HCT116 (cell line): ENCODE measurements around the gene ZHX3. TPM values are rescaled to one million over a fixed set of nuclear protein-coding genes. Genes with fewer than 3 reads are reported as not detected.

Experiments
- ATAC-seq: fragments of 200-7000 bp; cut with Tn5 transposase; 2 replicates; pipeline ENCODE4 v1.9.1; 2020; ENCODE audit warnings: mild to moderate bottlenecking, moderate library complexity
- BruUV-seq: library from RNA; stranded (reverse); fragments of 400-500 nt; replicated peaks from 2 replicates; lab custom pipeline; 2021; lab: Mats Ljungman, UMichigan
- CTCF ChIA-PET: fragments of 300-600 bp; sonication (Branson Sonifier 250); formaldehyde crosslinking; loops from one replicate; lab custom pipeline; 2021; ENCODE audit warnings: antibody characterized with exemption; lab: Charles Lee
- POLR2A ChIA-PET: fragments of 300-600, 350-600 bp; sonication (Branson Sonifier 250); formaldehyde crosslinking; loops from one replicate; lab custom pipeline; 2021; ENCODE audit warnings: antibody characterized with exemption; lab: Charles Lee
- RAD21 ChIA-PET, 2 experiments: fragments of 300-600 bp; sonication (Branson Sonifier 250); formaldehyde crosslinking; loops; one replicate each; lab custom pipeline; 2023; ENCODE audit warnings: low total read pairs in 2 of 2; ENCODE audit not compliant: uncharacterized antibody in 2 of 2, unreplicated experiment in 2 of 2, low non-redundant PET in 1 of 2; lab: Charles Lee
- DNase-seq: peaks from one replicate; pipeline ENCODE4 v3.0.0-alpha.2; 2010; ENCODE audit warnings: low read depth, low spot score
- H2AFZ ChIP-seq: fragments of 200-600 bp; shearing (Covaris generic), sonication (generic); 2 replicates; pipeline ENCODE4 v1.6.1; 2017; ENCODE audit warnings: low read depth, mixed run types, mixed read lengths, antibody characterized with exemption, low read length; ENCODE audit not compliant: poor library complexity, severe bottlenecking
- H3K27ac ChIP-seq: 2 replicates; pipeline ENCODE4 v1.5.1; 2012; ENCODE audit warnings: low read depth, low read length
- H3K27me3 ChIP-seq: fragments of 200-600 bp; sonication (generic); 2 replicates; pipeline ENCODE4 v1.6.1; 2016; ENCODE audit warnings: mixed run types, low read length, mixed read lengths; ENCODE audit not compliant: insufficient read depth
- H3K36me3 ChIP-seq, 2 experiments: fragments of 200-500 bp in 1 of 2; fragments of 200-600 bp in 1 of 2; sonication (Bioruptor generic) in 1 of 2; sonication (generic) in 1 of 2; 2 replicates each; pipeline versions ENCODE4 v1.5.1 to v1.6.1; 2014 to 2016; ENCODE audit warnings: low read length in 2 of 2, inconsistent platforms in 1 of 2, mixed read lengths in 1 of 2, mixed run types in 1 of 2; ENCODE audit not compliant: insufficient read depth in 2 of 2, control insufficient read depth in 1 of 2
- H3K4me1 ChIP-seq, 2 experiments: fragments of 200-600 bp in 1 of 2; sonication (generic) in 1 of 2; 2 replicates each; pipeline versions ENCODE4 v1.5.1 to v1.6.1; 2012 to 2017; ENCODE audit warnings: low read length in 2 of 2, inconsistent platforms in 1 of 2, mild to moderate bottlenecking in 1 of 2, mixed read lengths in 1 of 2, mixed run types in 1 of 2, moderate library complexity in 1 of 2; ENCODE audit not compliant: insufficient read depth in 2 of 2, control insufficient read depth in 1 of 2
- H3K4me2 ChIP-seq: fragments of 200-600 bp; sonication (generic); 2 replicates; pipeline ENCODE4 v1.6.1; 2017; ENCODE audit warnings: mixed run types, low read length, mixed read lengths
- H3K4me3 ChIP-seq, 2 experiments: fragments of 200-600 bp in 1 of 2; sonication (generic) in 1 of 2; replicated peaks in 1 of 2; 2 replicates each; pipeline ENCODE4 v1.5.1; 2011 to 2016; ENCODE audit warnings: low read length in 2 of 2, control low read depth in 1 of 2, low read depth in 1 of 2, mild to moderate bottlenecking in 1 of 2, mixed read lengths in 1 of 2, mixed run types in 1 of 2
- H3K79me2 ChIP-seq: fragments of 200-600 bp; sonication (generic); 2 replicates; pipeline ENCODE4 v1.6.1; 2017; ENCODE audit warnings: mild to moderate bottlenecking, mixed run types, low read length, moderate library complexity, mixed read lengths; ENCODE audit not compliant: insufficient read depth
- H3K9ac ChIP-seq: fragments of 200-600 bp; sonication (generic); 2 replicates; pipeline ENCODE4 v1.6.1; 2016; ENCODE audit warnings: low read length, mixed read lengths
- H3K9me2 ChIP-seq: fragments of 200-600 bp; sonication (generic), shearing (Covaris generic); 2 replicates; pipeline ENCODE4 v1.6.1; 2017; ENCODE audit warnings: mixed run types, mild to moderate bottlenecking, moderate library complexity; ENCODE audit not compliant: insufficient read depth
- H3K9me3 ChIP-seq, 2 experiments: fragments of 200-500 bp in 1 of 2; fragments of 200-600 bp in 1 of 2; sonication (Bioruptor generic) in 1 of 2; sonication (generic) in 1 of 2; 2 replicates each; pipeline ENCODE4 v1.6.1; 2014 to 2017; ENCODE audit warnings: low read length in 2 of 2, mixed read lengths in 2 of 2, inconsistent platforms in 1 of 2, low read depth in 1 of 2, mild to moderate bottlenecking in 1 of 2, mixed run types in 1 of 2, moderate library complexity in 1 of 2; ENCODE audit not compliant: control insufficient read depth in 1 of 2, insufficient read depth in 1 of 2
- H4K20me1 ChIP-seq: fragments of 200-600 bp; sonication (generic), shearing (Covaris generic); 2 replicates; pipeline ENCODE4 v1.6.1; 2017; ENCODE audit warnings: mixed run types, mild to moderate bottlenecking, moderate library complexity; ENCODE audit not compliant: insufficient read depth
- ATF3 ChIP-seq: IDR thresholded peaks from 2 replicates; pipeline ENCODE4 v1.6.1; 2012
- CBX3 ChIP-seq: IDR thresholded peaks from 2 replicates; pipeline ENCODE4 v1.6.1; 2012; ENCODE audit warnings: low read depth
- CEBPB ChIP-seq: IDR thresholded peaks from 2 replicates; pipeline ENCODE4 v1.6.1; 2012; ENCODE audit warnings: low read depth
- CTCF ChIP-seq, 3 experiments: fragments of 200-600 bp in 1 of 3; sonication (generic) in 1 of 3; IDR thresholded peaks in 2 of 3; conservative IDR thresholded peaks in 1 of 3; 2 replicates each; pipeline ENCODE4 v1.5.1; 2012 to 2017; ENCODE audit warnings: low read depth in 2 of 3, low read length in 2 of 3, antibody characterized with exemption in 1 of 3, borderline replicate concordance in 1 of 3, control low read depth in 1 of 3, mild to moderate bottlenecking in 1 of 3, mixed read lengths in 1 of 3, mixed run types in 1 of 3, moderate library complexity in 1 of 3; ENCODE audit not compliant: insufficient read depth in 1 of 3
- ELF1 ChIP-seq: IDR thresholded peaks from 2 replicates; pipeline ENCODE4 v1.6.1; 2012; ENCODE audit warnings: low read depth, borderline replicate concordance
- EZH2 ChIP-seq: fragments of 200-600 bp; sonication (generic); IDR thresholded peaks from 2 replicates; pipeline ENCODE4 v1.6.1; 2017; ENCODE audit warnings: antibody characterized with exemption, mixed run types
- FOSL1 ChIP-seq: IDR thresholded peaks from 2 replicates; pipeline ENCODE4 v1.6.1; 2012; ENCODE audit warnings: low read depth
- JUND ChIP-seq: IDR thresholded peaks from 2 replicates; pipeline ENCODE4 v1.6.1; 2012
- MAX ChIP-seq: IDR thresholded peaks from 2 replicates; pipeline ENCODE4 v1.6.1; 2012
- POLR2A ChIP-seq: IDR thresholded peaks from 2 replicates; pipeline ENCODE4 v1.7.0; 2011; ENCODE audit warnings: borderline replicate concordance; ENCODE audit not compliant: insufficient read depth, insufficient read length; ENCODE audit errors: extremely low read depth
- REST ChIP-seq: IDR thresholded peaks from 2 replicates; pipeline ENCODE4 v1.6.1; 2012; ENCODE audit warnings: low read depth
- SP1 ChIP-seq: IDR thresholded peaks from 2 replicates; pipeline ENCODE4 v1.6.1; 2012; ENCODE audit warnings: low read depth
- SRF ChIP-seq: IDR thresholded peaks from 2 replicates; pipeline ENCODE4 v1.6.1; 2012; ENCODE audit warnings: low read depth
- intact Hi-C: fragments of 100-400 bp; cut with micrococcal nuclease; formaldehyde crosslinking; loops from 2 replicates; pipeline ENCODE4 v1.10.0; 2022
- total RNA-seq: library from RNA; stranded (reverse); gene quantifications from one replicate; pipeline ENCODE4 v1.2.1, GENCODE V29; 2021; ENCODE audit not compliant: unreplicated experiment

ZHX3 gene
- total RNA-seq, 1 experiment from 2014 or later = 13.3 TPM

GRCh38 chr20:41330343-41330720 lies 12.8 kb upstream of the ZHX3 start (continued):
- TF ChIP-seq REST = no peak
- TF ChIP-seq JUND = no peak
- no peak for TF ChIP-seq MAX

GRCh38 chr20:41329435-41330342 lies 12.2 kb upstream of the ZHX3 start:
- ChIA-PET CTCF (interaction anchor here (1.0 to 1.8 kb wide), 4 partner anchors 10 to 339 kb away, joined by 3 to 15 read pairs (median 4); partner anchors contain the start of gene LPIN3), RAD21 (no interaction called here), POLR2A (no interaction called here)
- Histone ChIP-seq H3K4me2 (peak overlapping the region; percentile 59), H3K4me3 (peak overlapping the region in 1 of 2 experiments; percentile 1; a peak in 1 of 4 replicates), H3K79me2 (no peaks in the 10 kb centered on the region), H3K9me3 (no peaks in the 10 kb centered on the region), H3K9me2 (no peaks in the 10 kb centered on the region), H3K27ac (peak overlapping the region; percentile 37; the same call in 1 of the 2 replicates), H3K9ac (peak overlapping the region; percentile 29; the same call in 1 of the 2 replicates), H3K4me1 (peaks cover 7 to 19% of the 10 kb centered on the region in 2 experiments; a peak in 3 of 4 replicates), H2AFZ (peak overlapping the region; percentile 99), H4K20me1 (no peaks in the 10 kb centered on the region), H3K27me3 (no peaks in the 10 kb centered on the region), H3K36me3 (no peaks in the 10 kb centered on the region)
- no TSS peak for BruUV-seq
- intact Hi-C loops = no loop called here
- peak; percentile 26 for DNase-seq
- peak; percentile 79 for ATAC-seq
- TF ChIP-seq CTCF (IDR thresholded peaks at IDR 0.05 in 2 of 3, conservative IDR thresholded peaks at IDR 0.05 in 1 of 3; ENCODE audit: borderline replicate concordance in 1 of 3, insufficient read depth in 1 of 3, low read depth in 2 of 3, low read length in 2 of 3) = no peak
- TF ChIP-seq ELF1 = no peak
- TF ChIP-seq EZH2 = no peak
- TF ChIP-seq ATF3 = no peak
- TF ChIP-seq POLR2A = peak; percentile 71
- no peak for TF ChIP-seq SRF
- TF ChIP-seq REST = no peak
- peak; percentile 90 for TF ChIP-seq MAX
- TF ChIP-seq CEBPB = no peak
- peak; percentile 39; the same call in 1 of the 2 replicates for TF ChIP-seq FOSL1
- TF ChIP-seq CBX3 = no peak
- no peak for TF ChIP-seq SP1
- no peak for TF ChIP-seq JUND
